GM19372 (cell line): ENCODE results near the gene ARMS2.

Experiments used
- ATAC-seq: cut with Tn5 transposase; IDR thresholded peaks from one replicate; pipeline ENCODE4 v1.9.1; 2021; ENCODE audit warnings: mild to moderate bottlenecking, low read depth, moderate library complexity; ENCODE audit not compliant: unreplicated experiment

Gene ARMS2

DNA sequence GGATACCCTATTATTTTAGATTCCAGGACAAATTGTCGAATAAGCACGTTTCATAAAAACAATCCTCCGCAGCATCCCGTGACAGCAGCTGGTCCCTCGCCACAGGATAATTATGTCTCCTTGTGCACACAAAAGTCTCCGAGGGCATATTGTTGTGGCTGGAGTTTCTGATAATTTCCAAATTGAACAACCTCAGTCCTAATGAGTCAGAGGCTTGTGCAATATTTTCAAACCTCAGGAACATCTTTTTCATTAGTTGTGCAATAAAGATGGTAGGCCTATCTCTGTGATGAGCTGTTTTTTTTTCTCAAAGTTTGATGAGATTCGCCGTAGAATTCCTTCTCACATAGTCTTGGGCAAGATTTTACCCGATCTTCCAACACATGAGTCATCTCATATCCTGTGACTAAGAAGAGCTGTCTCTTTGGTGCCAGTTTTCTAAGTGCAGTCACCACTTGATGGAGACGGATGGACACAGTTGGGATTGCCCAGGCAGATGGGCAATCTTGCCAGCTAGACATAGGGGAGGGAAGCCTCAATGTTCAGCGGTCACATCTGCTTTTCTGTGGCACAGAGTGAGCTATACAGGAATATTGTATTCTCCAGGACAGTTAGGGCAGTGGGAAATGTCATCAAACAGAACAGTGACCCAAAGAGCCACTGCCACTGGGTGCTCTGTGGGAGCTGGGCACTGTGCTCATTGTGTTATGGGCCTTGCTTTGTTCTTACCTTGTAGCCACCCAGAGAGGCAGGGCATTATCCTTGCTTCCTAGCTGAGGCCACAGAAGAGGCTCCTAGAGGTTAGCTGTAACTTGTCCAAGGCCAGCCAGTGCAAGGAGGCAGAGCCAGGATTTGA, 14.7 kb downstream of the ARMS2 start:
- no peak for ATAC-seq

DNA sequence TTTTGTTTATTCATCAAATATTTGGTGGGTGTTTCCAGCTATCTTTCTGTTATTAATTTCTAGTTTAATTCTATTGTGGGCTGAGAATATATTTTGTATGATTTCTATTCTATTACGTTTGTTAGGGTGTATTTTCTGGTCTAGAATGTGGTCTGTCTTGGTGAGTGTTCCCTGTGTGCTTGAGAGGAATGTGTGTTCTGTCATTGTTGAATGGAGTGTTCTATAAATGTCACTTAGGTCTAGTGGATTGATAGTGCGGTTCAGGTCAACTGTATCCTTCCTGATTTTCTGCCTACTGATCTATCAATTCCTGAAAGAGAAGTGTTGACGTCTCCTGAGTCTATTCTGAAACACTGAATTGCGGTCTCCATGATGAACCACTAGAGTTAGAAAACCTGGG, 15.4 kb downstream of the ARMS2 start:
- ATAC-seq = no peak

DNA sequence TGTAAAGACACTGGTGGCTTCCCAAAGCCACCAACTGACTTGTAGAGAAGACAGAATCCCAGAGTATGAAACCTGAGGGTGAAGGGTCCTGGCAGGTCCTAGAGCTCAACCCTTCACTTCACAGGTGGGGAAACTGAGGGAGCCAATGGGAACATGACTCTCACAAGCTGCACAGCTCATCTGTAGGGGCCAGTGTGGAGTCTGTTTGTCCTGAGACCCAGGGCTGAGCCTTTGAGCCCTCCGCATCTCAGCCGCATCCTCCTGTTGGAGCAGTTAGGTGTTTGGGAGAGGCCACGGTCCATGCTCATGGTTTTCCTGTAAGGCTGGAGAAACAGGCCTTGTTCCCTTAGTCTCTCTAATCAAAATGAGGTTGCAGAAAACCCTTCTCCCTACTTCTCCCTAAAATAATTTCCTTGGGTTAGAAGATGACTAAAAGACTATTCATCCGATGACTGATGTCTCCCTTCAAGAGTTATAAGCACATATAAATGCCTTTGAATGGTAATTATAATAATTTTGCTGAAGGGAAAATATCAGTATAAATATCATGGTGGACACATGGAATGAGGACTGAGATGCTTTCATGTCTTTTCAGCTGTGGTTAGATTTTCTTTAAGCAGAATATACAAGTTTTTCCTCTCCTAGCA, 17.2 kb downstream of the ARMS2 start:
- no peak for ATAC-seq

DNA sequence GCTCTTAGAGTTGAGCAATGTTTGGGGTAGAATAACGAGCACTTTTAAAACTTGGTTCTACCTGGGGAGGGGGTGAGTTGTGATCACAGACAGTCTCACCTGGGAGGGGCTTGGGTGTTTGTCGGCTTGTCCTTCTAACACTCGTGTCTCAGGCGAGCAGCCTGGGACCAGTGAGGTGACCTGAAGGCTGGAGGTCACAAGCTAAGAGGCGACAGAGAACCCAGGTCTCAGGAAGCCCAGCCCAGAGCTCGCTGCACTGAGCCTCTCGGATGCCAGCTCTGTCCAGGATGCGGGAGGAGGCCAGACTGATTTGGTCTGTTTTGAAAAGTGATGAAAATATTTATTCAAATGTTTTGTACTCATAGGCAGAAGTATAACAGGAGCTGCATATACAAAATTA, 18.7 kb downstream of the ARMS2 start:
- no peak for ATAC-seq

DNA sequence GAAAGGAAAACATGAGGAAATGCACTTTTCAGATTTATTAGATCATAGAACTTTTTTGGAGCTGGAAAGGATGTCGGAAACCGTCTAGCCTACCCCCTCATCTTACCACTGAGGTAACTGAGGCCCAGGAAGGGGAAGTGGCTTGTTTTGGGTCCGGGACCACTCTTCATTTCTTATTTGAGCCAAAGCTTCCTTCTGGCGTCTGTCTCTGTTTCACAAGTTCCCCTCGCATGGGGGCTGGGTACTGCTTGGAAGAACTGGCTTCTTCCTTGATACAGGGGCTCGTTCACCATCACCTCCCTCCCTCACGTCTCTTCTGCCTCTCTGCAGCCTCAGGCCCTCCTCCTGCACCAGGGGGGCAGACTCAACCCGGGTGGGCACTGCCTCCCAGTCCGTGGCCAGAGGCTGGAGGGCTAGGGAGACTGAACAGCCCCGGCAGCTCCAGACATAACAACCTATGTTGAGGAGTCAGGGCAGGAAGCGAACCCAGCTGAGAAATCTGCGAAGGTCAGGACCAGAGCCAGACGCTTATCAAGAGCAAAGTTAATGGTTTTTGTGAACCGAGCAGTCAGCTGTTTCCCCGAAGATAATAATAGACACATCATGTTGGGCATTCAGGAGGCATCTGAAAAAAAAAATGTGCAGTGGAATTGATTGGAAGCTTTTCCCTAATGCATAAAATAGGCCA, 19.8 kb downstream of the ARMS2 start:
- ATAC-seq = no peak

DNA sequence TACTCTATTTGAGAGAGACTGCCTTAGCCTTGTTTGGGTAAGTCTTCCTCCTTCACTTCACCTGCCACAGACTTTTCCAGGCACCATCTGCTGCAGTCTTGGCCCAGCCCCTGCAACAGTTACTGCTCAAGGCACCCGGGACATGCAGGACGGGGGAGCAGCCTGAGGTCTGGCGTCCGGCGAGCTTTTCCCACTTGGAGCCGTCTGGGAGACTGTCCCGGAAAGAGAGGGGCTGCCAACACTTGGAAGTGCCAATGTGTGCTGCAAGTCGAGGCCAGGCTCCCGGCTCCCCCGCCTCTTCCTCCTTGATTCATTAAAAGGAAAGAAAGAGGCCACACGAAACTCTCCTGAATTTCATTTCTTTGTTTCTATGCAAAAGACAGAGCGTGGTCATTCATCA, 20.6 kb downstream of the ARMS2 start:
- no peak for ATAC-seq

DNA sequence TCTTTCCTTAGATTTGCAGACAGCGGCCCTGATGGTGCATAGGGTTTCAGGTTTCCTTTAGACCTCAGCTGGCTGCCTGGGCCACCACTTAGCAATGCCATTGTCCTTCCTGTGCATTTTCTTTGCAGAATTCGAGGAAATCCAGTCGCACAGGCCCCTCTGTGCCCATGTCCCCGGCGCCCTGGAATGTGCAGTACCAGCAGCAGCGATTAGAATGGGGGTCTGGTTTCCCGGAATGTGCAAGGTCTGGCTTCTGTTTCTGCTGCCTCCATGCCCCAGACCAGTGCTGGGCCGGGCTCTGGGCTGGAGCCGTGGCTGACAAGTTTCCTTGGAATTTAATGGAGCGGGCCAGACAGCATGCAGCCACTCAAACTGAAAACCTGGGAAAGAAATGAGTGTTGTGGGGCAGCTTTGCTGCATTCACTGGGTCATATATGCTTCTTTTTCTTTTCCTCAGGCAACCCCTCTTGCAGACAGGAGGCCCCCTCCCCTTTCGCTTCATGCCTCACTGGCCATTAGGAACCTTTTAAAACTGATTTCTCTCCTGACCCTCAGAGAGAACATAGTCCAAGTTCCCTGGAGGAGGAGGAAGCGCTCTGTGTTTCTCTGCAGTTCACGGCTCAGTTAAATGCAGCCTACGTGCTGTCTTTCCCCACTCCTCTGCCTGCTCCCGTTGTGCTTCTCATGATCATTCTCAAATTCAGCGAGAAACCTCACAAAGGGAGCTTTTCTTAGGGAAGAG, 21.3 kb downstream of the ARMS2 start:
- no peak for ATAC-seq

DNA sequence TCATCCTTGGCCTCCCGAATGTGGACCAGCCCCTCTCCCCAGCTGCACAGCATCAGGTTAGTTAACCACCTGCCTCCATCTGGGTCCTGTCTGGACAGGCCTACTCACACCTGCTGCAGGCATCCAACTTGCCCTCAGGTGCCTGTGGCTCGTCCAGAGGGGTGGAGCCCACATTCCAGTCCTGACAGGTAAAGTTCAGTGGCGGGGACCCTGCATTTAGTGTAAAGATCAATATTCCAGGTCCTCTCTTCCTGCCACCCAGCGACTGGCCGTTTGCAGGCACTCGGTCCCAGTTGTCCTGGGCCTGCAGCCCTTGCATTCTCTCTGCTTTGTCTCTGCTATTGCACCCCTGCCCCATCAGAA, 21.9 kb downstream of the ARMS2 start:
- ATAC-seq = no peak

DNA sequence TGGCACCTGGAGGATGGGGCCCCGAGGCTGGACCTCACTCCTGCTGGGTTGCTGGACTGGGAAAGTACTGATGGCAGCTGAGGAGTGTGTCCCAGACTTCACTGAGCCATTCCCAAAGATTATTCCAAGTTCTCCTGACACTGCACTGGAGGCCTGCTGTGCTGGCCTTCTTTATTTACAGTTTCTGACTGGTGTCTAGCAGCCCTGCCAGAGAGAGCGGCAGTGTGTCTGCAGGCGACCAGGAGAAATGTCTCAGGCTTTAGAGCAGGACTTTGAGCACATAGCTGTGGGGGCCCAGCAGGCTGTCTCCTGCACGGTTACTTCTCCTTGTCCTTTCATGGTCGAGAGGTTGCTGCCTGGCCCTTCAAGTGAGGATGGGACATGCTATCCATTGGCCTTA, 23.0 kb downstream of the ARMS2 start:
- no peak for ATAC-seq

DNA sequence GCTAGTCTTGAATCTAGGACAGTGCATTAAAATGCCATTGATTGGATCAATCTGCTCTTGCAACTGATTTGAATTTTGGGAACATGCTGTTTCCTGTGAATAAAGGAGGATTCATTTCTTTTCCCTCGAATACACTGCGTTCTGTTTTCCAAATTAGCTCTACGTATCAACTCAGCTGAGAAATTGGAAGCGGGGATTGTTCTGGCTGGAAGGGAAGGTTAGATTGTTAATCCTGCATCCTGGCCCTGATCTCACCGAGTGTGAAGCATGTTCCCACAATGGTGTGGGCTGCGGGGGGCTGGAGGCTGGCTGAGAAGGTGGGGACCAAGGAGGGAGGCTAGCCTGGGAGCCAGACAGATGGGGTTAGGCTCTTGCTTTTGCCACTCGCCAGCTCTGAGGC, 24.5 kb downstream of the ARMS2 start:
- no peak for ATAC-seq

DNA sequence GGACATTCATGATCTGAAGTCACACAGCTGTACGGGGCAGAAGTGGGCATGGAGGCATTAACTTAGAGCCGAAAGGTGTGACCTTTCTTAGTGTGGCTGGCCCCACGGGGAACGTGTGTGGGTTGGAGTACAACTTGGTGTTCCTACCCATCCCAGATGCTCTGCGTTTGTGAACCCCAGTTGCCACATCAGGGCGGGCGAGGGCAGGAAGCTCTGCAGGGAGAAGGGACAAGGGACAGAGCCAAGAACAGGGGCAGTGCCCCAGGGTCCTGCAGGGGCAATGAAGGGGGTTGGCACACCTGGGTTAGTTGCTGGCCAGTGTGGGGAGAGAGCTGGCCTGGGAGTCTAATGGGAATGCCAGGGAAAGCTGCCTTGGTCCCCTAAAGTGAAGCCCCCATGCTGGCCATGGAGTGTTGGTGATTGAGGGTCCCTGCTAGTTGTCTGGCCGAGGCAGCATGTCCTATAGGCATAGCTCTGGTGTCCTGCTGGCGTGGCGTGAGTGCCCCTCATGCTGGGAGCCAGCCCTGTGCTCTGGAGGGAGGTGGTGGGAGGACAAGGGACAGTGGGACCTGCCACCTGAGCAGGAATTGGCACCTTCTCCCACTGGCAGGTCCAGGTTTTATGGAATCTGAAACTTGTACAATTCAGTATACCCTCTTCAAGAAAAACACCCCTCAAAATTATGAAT, 25.8 kb downstream of the ARMS2 start:
- no peak for ATAC-seq

DNA sequence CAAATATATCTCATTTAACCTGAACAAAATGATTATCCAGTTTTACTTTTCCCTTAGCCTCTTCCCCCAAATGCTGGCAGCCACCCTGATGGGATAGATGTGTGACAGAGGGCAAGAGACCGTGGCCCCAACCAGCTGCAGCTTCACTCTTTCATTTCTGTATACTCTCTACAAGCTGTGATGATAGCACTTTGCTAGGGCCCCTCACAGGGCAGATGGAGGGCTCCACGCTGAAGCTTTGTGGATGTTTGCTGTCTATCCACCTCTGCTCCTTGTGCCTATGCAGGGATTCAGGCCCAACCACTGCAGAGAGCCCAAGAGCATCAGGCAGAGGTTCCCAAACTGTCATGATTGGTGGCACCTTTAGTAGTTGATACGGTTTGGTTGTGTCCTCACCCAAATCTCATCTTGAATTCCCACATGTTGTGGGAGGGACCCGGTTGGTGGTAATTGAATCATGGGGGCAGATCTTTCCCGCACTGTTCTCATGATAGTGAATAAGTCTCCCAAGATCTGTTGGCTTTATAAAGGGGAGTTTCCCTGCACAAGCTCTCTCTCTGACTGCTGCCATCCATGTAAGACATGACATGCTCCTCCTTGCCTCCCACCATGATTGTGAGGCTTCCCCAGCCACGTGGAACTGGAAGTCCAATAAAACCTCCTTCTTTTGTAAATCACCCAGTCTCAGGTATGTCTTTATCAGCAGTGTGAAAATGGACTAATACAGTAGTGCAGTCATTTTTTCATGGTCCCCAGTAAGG, 27.0 kb downstream of the ARMS2 start:
- no peak for ATAC-seq

DNA sequence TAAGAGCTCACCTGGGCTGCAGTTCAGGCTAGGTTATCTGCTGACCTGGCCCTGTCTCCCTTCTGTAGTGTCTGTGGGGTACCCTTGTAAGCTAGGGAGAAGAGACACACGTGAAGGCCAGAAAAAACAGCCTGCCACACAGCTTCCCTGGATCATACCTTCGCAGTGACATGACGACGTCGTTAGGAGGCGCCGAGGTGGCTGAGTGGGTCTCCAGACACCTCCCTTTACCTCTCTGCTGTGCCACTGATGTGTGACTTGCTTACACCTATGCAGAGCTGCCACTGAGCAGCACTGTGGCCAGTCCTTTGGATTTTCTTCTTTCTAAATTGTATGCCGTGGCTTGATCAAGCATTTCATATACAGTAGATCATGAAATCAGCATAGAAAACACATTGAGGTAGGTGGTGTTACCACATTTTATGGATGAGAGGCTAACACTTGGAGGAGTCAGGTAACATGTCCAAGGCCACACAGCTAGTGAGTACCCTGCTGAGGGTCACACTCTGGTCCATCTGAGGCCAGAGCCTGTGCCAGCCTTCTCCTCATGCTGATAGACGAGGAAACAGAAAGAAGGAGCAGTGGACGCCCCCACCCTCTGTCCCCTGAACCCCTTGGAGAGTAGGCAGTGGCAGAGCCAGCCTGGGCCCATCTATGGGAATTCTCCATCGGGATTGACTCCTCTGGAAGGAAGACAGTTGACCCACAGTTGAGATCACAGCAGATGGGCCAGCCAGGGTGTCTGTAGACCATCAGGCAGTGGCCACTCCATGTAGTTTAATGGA, 30.0 kb downstream of the ARMS2 start:
- no peak for ATAC-seq

DNA sequence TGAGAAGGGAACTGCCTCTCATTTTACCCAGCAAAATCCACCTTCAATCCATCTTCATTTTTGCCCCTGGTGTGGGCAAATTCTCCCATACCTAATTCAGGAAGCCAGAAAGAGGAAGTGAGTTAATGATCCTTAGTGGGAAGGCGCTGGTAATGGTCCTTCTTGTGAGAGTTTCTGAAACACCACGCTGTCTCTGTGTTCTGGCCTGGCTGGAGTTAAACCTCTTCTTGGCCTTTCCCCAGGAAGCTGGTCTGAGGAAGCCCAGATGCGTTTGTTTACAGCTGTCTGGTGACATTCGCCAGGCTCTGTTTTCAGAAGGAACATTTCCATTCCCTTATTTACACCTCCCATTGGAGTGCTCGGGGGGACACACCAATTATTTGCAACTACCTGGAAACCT, 31.2 kb downstream of the ARMS2 start:
- no peak for ATAC-seq

DNA sequence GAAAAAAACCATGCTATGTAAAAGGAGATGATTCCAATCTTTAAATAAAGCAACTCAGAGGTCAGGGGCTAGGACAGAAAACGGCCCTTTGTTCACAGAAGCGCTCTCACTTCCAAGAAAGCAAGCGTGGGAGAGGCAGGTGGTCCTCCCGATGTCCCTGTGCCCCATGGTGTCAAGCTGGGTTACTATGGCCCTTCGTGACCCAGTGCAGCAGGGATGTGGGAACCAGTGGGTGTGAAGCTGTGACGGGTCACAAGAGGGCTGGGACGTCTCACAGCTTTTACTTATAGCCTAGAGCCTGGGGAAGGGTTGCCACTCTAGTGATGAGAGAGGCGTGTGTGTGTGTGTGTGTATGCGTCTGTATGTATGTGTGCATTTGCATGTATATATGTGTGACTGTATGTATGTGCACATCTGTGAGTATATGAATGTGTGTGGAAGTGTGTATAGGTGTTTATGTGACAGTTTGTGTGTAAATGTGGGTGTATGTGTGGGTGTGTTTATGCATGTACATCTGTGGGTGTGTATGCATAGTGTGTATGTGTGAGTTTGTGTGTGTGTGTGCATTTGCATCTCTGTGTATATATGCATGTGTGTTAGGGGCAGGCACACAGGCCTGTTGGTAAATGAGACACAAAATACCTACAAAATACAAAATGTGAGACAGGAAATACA, 32.1 kb downstream of the ARMS2 start:
- no peak for ATAC-seq

DNA sequence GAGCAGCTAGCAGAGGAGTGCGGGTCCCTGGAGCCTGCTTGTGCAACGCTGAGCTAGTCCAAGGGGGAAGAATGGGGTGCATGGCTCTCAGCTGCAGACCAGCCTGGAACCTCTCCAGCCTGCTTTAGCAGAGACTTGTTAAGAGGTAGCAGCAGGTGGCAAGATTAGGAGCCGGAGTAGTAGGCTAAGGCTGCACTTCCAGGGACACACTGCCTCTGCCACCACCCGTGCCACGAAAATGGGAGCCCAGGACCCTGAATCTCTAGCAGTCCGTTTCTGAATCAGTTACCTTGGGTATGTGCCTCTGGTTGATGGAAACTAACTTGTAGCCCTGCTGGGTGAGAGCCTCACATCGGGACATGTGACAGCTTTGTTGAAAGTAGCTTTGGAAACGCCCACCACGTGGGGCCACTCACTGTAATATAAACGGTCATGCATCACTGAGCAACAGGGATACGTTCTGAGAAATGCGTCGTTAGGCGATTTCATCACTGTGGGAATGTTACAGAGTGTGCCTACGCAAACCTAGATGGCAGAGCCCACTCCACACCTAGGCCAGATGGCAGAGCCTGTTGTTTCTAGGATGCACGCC, 32.8 kb downstream of the ARMS2 start:
- ATAC-seq = no peak

DNA sequence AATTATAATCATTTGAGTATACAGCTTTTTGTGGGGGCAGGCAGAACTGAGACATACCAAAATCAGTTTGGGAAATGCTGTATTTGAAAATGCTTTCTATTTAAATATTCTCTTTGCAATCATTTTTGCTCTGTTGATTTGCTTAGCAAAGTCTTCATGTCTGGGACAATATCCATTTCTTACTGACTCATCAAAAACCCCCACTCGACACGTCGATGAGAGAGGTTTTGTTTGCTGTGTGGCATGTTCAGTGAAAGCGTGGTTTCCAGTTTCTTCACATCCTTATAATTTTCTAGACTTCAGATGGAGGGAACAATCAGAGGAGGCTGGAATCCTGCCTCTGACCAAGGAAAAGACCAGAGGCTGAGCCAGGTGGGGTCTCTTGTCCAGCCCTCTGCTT, 35.8 kb downstream of the ARMS2 start:
- no peak for ATAC-seq
